ENCODE measurements around the gene B4GALT4. TPM values are rescaled to one million over a fixed set of nuclear protein-coding genes. Genes with fewer than 3 reads are reported as not detected.
"Not testable (repeated sequence)": the region's sequence is repeated elsewhere in the genome, so short reads cannot be mapped to it uniquely, and the experiment has no call there.

B4GALT4 gene
- total RNA-seq, 4 donors from 2014 or later, result 16.2 to 27.3 (median 21.2) TPM

DNA sequence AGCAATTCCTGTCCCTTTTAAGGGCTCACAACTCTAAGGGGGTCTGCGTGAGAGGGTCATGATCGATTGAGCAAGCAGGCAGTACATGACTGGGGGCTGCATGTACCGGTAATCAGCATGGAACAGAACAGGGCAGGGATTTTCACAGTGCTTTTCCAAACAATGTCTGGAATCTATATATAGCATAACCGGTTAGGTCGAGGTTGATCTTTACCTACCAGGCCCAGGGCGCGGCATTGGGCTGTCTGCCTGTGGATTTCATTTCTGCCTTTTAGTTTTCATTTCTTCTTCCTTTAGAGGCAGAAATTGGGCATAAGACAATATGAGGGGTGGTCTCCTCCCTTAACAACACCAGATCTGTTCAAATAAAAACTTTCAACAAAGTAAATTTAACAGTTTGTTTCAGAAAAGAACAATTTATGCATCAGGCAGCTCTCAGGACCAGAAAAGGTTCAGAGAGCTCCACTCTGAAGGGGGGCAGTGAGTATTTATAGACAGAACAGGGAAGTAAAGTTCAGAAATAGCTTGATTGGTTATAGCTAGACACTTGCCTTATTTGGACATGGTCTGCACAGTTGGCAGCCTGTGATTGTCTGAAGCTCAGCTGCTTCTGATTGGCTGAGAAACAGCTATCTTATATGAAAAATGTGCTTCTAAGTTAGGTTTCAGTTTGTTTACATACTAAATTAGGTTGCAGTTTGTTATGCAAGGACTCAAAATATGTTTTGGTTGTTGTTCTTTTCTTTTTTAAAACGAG lies 17.2 kb upstream of the B4GALT4 start:
- no peaks in the 10 kb centered on the region for H3K36me3 ChIP-seq
- no peak for DNase-seq (ENCODE audit: low spot score in 2 of 2)
- TF ChIP-seq POLR2A (IDR thresholded peaks at IDR 0.05) (no peak), EP300 (IDR thresholded peaks at IDR 0.05) (no peak)
- TF ChIP-seq, protein P1, sequence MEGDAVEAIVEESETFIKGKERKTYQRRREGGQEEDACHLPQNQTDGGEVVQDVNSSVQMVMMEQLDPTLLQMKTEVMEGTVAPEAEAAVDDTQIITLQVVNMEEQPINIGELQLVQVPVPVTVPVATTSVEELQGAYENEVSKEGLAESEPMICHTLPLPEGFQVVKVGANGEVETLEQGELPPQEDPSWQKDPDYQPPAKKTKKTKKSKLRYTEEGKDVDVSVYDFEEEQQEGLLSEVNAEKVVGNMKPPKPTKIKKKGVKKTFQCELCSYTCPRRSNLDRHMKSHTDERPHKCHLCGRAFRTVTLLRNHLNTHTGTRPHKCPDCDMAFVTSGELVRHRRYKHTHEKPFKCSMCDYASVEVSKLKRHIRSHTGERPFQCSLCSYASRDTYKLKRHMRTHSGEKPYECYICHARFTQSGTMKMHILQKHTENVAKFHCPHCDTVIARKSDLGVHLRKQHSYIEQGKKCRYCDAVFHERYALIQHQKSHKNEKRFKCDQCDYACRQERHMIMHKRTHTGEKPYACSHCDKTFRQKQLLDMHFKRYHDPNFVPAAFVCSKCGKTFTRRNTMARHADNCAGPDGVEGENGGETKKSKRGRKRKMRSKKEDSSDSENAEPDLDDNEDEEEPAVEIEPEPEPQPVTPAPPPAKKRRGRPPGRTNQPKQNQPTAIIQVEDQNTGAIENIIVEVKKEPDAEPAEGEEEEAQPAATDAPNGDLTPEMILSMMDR (IDR thresholded peaks at IDR 0.05), result no peak
- WGBS, 2 donors, result 81 to 86% methylated on average over 8 of the region's 8 CpGs
- peaks cover 0 to 12% (median 2%) of the 10 kb centered on the region in 4 donors for H3K4me1 ChIP-seq
- no peak overlapping the region for H3K4me3 ChIP-seq
- no peaks in the 10 kb centered on the region for H3K27me3 ChIP-seq
- H3K9me3 ChIP-seq, result no peaks in the 10 kb centered on the region
- no peak overlapping the region for H3K27ac ChIP-seq

DNA sequence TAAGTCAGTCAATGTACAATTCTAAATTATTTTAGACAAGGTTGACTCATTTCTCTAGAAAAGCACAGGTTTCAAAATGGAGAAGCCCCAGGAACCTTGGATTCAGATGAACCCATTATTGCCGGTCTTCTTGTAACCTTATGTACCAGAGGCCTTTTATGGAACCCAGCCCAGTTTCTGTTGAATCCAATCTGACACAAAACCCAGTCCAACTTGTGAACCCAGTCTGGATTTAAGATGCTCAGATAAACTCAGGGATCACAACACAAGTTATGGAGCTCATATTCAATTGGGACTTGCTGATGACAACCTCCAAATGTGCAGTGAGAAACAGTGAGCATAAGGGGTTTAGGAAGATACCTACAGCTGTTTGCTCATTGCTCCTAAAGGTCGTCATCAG lies 16.4 kb upstream of the B4GALT4 start:
- no peak for DNase-seq (ENCODE audit: low spot score in 2 of 2)
- Histone ChIP-seq H3K27me3 (no peaks in the 10 kb centered on the region), H3K9me3 (no peaks in the 10 kb centered on the region), H3K4me3 (no peak overlapping the region), H3K27ac (no peak overlapping the region), H3K36me3 (no peaks in the 10 kb centered on the region), H3K4me1 (peaks cover 0 to 12% (median 2%) of the 10 kb centered on the region in 4 donors)
- WGBS, 2 donors, result 85 to 95% methylated on average over 2 of the region's 2 CpGs
- TF ChIP-seq, protein P1 (IDR thresholded peaks at IDR 0.05), result no peak
- no peak for TF ChIP-seq EP300 (IDR thresholded peaks at IDR 0.05)
- no peak for TF ChIP-seq POLR2A (IDR thresholded peaks at IDR 0.05)

DNA sequence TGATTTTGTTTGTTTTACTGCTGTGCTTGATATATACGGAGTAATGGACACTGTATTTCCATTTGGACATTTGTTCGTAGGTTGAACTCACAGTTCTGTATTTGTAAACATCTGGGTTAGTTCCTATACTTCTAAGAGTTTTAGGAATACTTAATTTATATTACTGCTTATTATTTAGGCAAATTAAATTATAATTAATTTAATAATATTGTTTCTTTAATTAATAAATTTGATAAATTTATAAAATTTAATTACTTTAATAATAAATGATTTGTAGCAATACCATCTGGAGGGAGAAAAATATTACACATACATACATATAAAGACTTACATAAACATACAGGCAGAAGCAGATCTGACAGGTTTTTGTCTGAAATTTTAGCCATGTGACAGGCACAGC lies 14.5 kb upstream of the B4GALT4 start:
- Histone ChIP-seq H3K27ac (no peak overlapping the region), H3K4me1 (peaks cover 0 to 12% (median 2%) of the 10 kb centered on the region in 4 donors), H3K9me3 (no peaks in the 10 kb centered on the region), H3K27me3 (no peaks in the 10 kb centered on the region), H3K36me3 (no peaks in the 10 kb centered on the region), H3K4me3 (no peak overlapping the region)
- TF ChIP-seq, protein P1 (IDR thresholded peaks at IDR 0.05), result no peak
- no peak for TF ChIP-seq POLR2A (IDR thresholded peaks at IDR 0.05)
- no peak for DNase-seq (ENCODE audit: low spot score in 2 of 2)
- WGBS, 2 donors, result 87 to 90% methylated on average over 2 of the region's 2 CpGs

DNA sequence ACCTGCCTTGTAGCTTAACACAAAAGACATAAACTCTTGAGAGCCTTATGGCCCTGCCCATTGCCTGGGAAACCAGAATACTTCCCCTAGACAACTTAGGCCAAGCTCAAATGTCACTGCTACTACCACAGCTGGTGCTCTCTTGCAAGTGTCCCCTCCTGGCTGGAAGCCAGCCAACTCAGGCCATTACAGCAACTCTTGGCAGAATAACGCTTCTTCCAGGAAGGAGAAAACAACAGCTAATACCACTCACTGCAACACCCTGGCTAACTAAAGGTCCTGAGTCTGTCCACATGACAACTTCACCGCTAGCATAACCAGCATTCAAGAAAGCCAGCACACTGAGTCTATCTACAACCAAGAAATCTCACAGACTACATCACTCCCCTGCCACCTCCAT lies 5.1 kb upstream of the B4GALT4 start:
- H3K9me3 ChIP-seq, result peaks cover 0 to 14% (median 2%) of the 10 kb centered on the region in 4 donors
- peaks cover 0 to 12% (median 0%) of the 10 kb centered on the region in 4 donors for H3K4me1 ChIP-seq
- WGBS, 2 donors, result 66 to 69% methylated on average over 2 of the region's 2 CpGs

DNA sequence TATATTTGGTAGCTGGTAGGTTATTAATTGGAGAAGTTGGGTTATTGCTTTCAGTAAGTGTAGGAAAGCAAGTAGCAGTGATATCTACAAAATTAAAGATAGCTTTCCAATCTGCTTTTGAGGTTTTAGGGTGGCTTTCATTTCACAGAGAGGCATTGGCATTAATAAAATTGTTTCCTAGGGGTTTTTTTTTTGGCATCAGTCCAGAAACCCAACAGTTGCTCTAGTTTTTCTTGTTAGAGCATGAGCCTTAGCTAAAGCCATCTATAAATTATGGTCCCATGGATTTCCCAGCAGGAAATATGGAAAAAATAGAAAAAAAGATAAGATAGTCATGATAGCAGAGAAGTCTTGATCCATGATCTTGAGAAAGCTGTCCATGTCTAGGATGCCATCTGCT lies 3.0 kb upstream of the B4GALT4 start:
- H3K4me3 ChIP-seq, result no peak overlapping the region
- DNase-seq (ENCODE audit: low spot score in 2 of 2), result no peak
- H3K9me3 ChIP-seq, result peaks cover 0 to 12% (median 2%) of the 10 kb centered on the region in 4 donors
- peaks cover 0 to 23% (median 6%) of the 10 kb centered on the region in 4 donors for H3K4me1 ChIP-seq
- no peak overlapping the region for H3K27ac ChIP-seq
- TF ChIP-seq, protein P1 (IDR thresholded peaks at IDR 0.05), result no peak
- no peaks in the 10 kb centered on the region for H3K27me3 ChIP-seq
- H3K36me3 ChIP-seq, result no peaks in the 10 kb centered on the region

More for the DNA sequence above, 5.1 kb upstream of the B4GALT4 start:
- H3K4me3 ChIP-seq, result no peak overlapping the region
- no peaks in the 10 kb centered on the region for H3K36me3 ChIP-seq
- DNase-seq (ENCODE audit: low spot score in 2 of 2), result no peak
- H3K27me3 ChIP-seq, result no peaks in the 10 kb centered on the region
- no peak overlapping the region for H3K27ac ChIP-seq
- TF ChIP-seq POLR2A (IDR thresholded peaks at IDR 0.05) (no peak), EP300 (IDR thresholded peaks at IDR 0.05) (no peak)
- TF ChIP-seq, protein P1 (IDR thresholded peaks at IDR 0.05), result no peak

DNA sequence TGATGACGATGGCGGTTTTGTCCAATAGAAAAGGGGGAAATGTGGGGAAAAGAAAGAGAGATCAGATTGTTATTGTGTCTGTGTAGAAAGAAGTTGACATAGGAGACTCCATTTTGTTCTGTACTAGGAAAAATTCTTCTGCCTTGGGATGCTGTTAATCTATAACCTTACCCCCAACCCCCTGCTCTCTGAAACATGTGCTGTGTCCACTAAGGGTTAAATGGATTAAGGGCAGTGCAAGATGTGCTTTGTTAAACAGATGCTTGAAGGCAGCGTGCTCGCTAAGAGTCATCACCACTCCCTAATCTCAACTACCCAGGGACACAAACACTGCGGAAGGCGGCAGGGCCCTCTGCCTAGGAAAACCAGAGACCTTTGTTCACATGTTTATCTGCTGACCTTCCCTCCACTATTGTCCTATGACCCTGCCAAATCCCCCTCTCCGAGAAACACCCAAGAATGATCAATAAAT lies 2.4 kb upstream of the B4GALT4 start:
- not testable (repeated sequence) for H3K27me3 ChIP-seq; H3K36me3 ChIP-seq; H3K4me3 ChIP-seq; DNase-seq (ENCODE audit: low spot score in 2 of 2); H3K27ac ChIP-seq; H3K9me3 ChIP-seq
- peaks cover 0 to 29% (median 11%) of the 10 kb centered on the region in 4 donors for H3K4me1 ChIP-seq
- WGBS, 2 donors, result 66 to 86% methylated on average over 7 of the region's 7 CpGs

DNA sequence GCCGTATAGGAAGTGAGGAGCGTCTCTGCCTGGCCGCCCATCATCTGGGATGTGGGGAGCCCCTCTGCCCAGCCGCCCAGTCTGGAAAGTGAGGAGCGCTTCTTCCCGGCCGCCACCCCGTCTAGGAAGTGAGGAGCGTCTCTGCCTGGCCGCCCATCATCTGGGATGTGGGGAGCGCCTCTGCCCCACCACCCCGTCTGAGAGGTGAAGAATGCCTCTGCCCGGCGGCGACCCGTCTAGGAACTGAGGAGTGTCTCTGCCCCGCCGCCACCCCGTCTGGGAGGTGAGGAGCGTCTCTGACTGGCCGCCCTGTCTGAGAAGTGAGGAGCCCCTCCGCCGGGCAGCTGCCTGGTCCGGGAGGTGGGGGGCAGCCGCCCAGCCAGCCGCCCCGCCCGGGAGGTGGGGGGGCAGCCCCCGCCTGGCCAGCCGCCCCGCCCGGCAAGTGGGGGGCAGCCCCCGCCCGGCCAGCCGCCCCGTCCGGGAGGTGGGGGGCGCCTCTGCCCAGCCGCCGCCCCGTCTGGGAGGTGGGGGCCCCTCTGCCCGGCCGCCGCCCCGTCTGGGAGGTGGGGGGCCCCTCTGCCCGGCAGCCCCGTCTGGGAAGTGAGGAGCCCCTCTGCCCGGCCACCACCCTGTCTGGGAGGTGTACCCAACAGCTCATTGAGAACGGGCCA lies 1.8 kb upstream of the B4GALT4 start:
- not testable (repeated sequence) for H3K4me3 ChIP-seq; H3K36me3 ChIP-seq; H3K27ac ChIP-seq; H3K9me3 ChIP-seq; DNase-seq (ENCODE audit: low spot score in 2 of 2); H3K27me3 ChIP-seq
- peaks cover 0 to 34% (median 11%) of the 10 kb centered on the region in 4 donors for H3K4me1 ChIP-seq
- 94% methylated on average over 33 to 34 of the region's 49 CpGs for whole genome bisulfite sequencing, 2 donors

Measured in tibial nerve (tissue), 4 donors.